NB4 (cell line): Measurements from ENCODE around the gene LYPD8.

Experiments used
- DNase-seq: peaks from one replicate; pipeline ENCODE4 v3.0.0; 2010; ENCODE audit warnings: low read depth
- H3K4me3 ChIP-seq: one replicate; pipeline ENCODE4 v1.5.1; 2011; ENCODE audit warnings: mild to moderate bottlenecking, low read depth, low read length, moderate library complexity
- CTCF ChIP-seq: IDR thresholded peaks from one replicate; pipeline ENCODE4 v1.5.1; 2012; ENCODE audit warnings: low read depth, low read length
- MAX ChIP-seq: IDR thresholded peaks from 2 replicates; pipeline ENCODE4 v1.6.1; 2011; ENCODE audit warnings: low read depth, low read length
- MYC ChIP-seq: IDR thresholded peaks from 2 replicates; pipeline ENCODE4 v1.6.1; 2011; ENCODE audit warnings: low read depth, low read length
- POLR2A ChIP-seq: IDR thresholded peaks from 2 replicates; pipeline ENCODE4 v1.6.1; 2011; ENCODE audit warnings: mild to moderate bottlenecking; ENCODE audit not compliant: insufficient read length; ENCODE audit errors: extremely low read depth

Gene LYPD8

GRCh38 chr1:248778906-248779305, 23.3 kb upstream of the LYPD8 start:
- TF ChIP-seq CTCF (no peak), MYC (no peak), MAX (no peak), POLR2A (no peak)
- DNase-seq: no peak
- no peak overlapping the region for H3K4me3 ChIP-seq

GRCh38 chr1:248776991-248777390, 21.4 kb upstream of the LYPD8 start:
- no peak overlapping the region for H3K4me3 ChIP-seq
- DNase-seq: no peak
- no peak for TF ChIP-seq POLR2A

GRCh38 chr1:248775441-248775840, 19.9 kb upstream of the LYPD8 start:
- H3K4me3 ChIP-seq: no peak overlapping the region
- DNase-seq: no peak
- no peak for TF ChIP-seq MAX
- no peak for TF ChIP-seq MYC
- TF ChIP-seq POLR2A: no peak
- TF ChIP-seq CTCF: no peak

- no peak overlapping the region for H3K4me3 ChIP-seq
- TF ChIP-seq CTCF: no peak
- TF ChIP-seq MYC: no peak
- no peak for TF ChIP-seq POLR2A
- TF ChIP-seq MAX: no peak
- DNase-seq: no peak
These were observed 4.1 kb upstream of the LYPD8 start for GRCh38 chr1:248759644-248760043.

GRCh38 chr1:248758352-248758751, 2.8 kb upstream of the LYPD8 start:
- H3K4me3 ChIP-seq: no peak overlapping the region

GRCh38 chr1:248757784-248758195, 2.2 kb upstream of the LYPD8 start:
- H3K4me3 ChIP-seq: no peak overlapping the region
- DNase-seq: no peak
- TF ChIP-seq MAX (no peak), CTCF (no peak), MYC (no peak), POLR2A (no peak)

More at GRCh38 chr1:248758352-248758751, 2.8 kb upstream of the LYPD8 start:
- DNase-seq: no peak
- TF ChIP-seq POLR2A (no peak), MAX (no peak), MYC (no peak), CTCF (no peak)
